Gastrocnemius medialis (tissue), 4 donors: Measurements from ENCODE around the gene PFN1. TPM values are rescaled to one million over a fixed set of nuclear protein-coding genes. Genes with fewer than 3 reads are reported as not detected.

Experiments
- ATAC-seq, 2 donors: fragments of 150-250 bp; one replicate each; pipeline ENCODE4 v1.9.1; 2016
- DNase-seq, 2 donors: peaks; one replicate each; pipeline ENCODE4 v3.0.0-alpha.2; 2019
- H3K27ac ChIP-seq, 4 donors: fragments of 200-600 bp; sonication (generic); 1 replicate in 1 of 4; 2 replicates in 3 of 4; pipeline ENCODE4 v1.5.1; 2016 to 2018; ENCODE audit warnings: mild to moderate bottlenecking in 2 of 4, moderate library complexity in 1 of 4
- H3K27me3 ChIP-seq, 3 donors: fragments of 200-600 bp; sonication (generic) in 2 of 3; 1 replicate in 1 of 3; 2 replicates in 2 of 3; pipeline versions ENCODE4 v1.5.1 to v1.6.0; 2016 to 2019; ENCODE audit warnings: mild to moderate bottlenecking in 1 of 3, moderate library complexity in 1 of 3
- H3K36me3 ChIP-seq, 2 donors: fragments of 200-600 bp; sonication (generic) in 1 of 2; one replicate each; pipeline ENCODE4 v1.5.1; 2017 to 2018
- H3K4me1 ChIP-seq, 2 donors: fragments of 200-600 bp; sonication (generic) in 1 of 2; one replicate each; pipeline ENCODE4 v1.5.1; 2016 to 2017; ENCODE audit warnings: mild to moderate bottlenecking in 2 of 2
- H3K4me3 ChIP-seq, 4 donors: fragments of 200-600 bp; sonication (generic) in 3 of 4; 1 replicate in 1 of 4; 2 replicates in 3 of 4; pipeline ENCODE4 v1.5.1; 2016 to 2019; ENCODE audit warnings: mild to moderate bottlenecking in 2 of 4
- H3K9me3 ChIP-seq, 3 donors: fragments of 200-600 bp; sonication (generic) in 2 of 3; 1 replicate in 1 of 3; 2 replicates in 2 of 3; pipeline ENCODE4 v1.5.1; 2016 to 2019
- CTCF ChIP-seq, 5 experiments: fragments of 450-650 bp in 3 of 5; fragments of 200-600 bp in 2 of 5; sonication (generic) in 2 of 5; IDR thresholded peaks in 4 of 5; conservative IDR thresholded peaks in 1 of 5; 1 replicate in 4 of 5; 2 replicates in 1 of 5; pipeline ENCODE4 v1.5.1; 2016 to 2019; ENCODE audit warnings: antibody characterized with exemption in 5 of 5, mild to moderate bottlenecking in 3 of 5, moderate library complexity in 3 of 5
- POLR2A ChIP-seq, 2 donors: fragments of 450-650 bp; IDR thresholded peaks; one replicate each; pipeline ENCODE4 v1.6.1; 2017; ENCODE audit warnings: antibody characterized with exemption in 2 of 2, mild to moderate bottlenecking in 2 of 2, moderate library complexity in 2 of 2
- in situ Hi-C, 4 donors: fragments of 200-750 bp; cut with MboI; loops; one replicate each; pipeline versions ENCODE4 v1.15.0 to v1.8.0; 2017; ENCODE audit warnings: low sequenced_read_pairs in 4 of 4
- intact Hi-C: fragments of 100-400 bp; cut with DNase I; formaldehyde crosslinking; loops from one replicate; pipeline ENCODE4 v1.15.1; 2023; ENCODE audit warnings: low total_unique reads
- total RNA-seq, 4 donors: library from RNA; depleted of rRNA; stranded (reverse); fragments of >200 nt; gene quantifications; one replicate each; pipeline versions ENCODE4 v1.1.0 to v1.2.3, GENCODE V29; 2016

The PFN1 gene
- total RNA-seq, 4 donors from 2014 or later = 304 to 750 (median 599) TPM

GRCh38 chr17:4986951-4987766 is 38.8 kb upstream of the PFN1 start, which contains the start of gene CAMTA2:
TSS of gene CAMTA2 (minus strand) at chr17:4987675. CDS start at chr17:4986222, 1,453 bp downstream.
- ATAC-seq = peak; percentile 92
- no peaks in the 10 kb centered on the region for H3K9me3 ChIP-seq
- intact Hi-C loops = loop anchor here (1.0 to 2.0 kb wide), 3 partner anchors 20 to 78 kb away; partner anchors contain the start of genes RNF167, SLC25A11 and SPAG7
- H3K27ac ChIP-seq = peak within 1 kb of the TSS; percentile 88 to 98 (median 96)
- DNase-seq = peak; percentile 84 to 90
- in situ Hi-C loops = loop anchor here (5.0 to 10.0 kb wide), 3 partner anchors 72 to 78 kb away; no protein-coding TSS in a partner anchor
- H3K4me3 ChIP-seq = peak within 1 kb of the TSS; percentile 76 to 100 (median 94)
- H3K27me3 ChIP-seq = no peaks in the 10 kb centered on the region
- peaks cover 0 to 22% of the 10 kb centered on the region in 2 donors for H3K36me3 ChIP-seq
- H3K4me1 ChIP-seq = peaks cover 17 to 20% of the 10 kb centered on the region in 2 donors
- TF ChIP-seq CTCF (IDR thresholded peaks at IDR 0.05 in 4 of 5, conservative IDR thresholded peaks at IDR 0.05 in 1 of 5) = peak; percentile 80 to 96 (median 94)
- peak; percentile 89 to 91 for TF ChIP-seq POLR2A (IDR thresholded peaks at IDR 0.05)

- intact Hi-C loops (loop anchor here (2.0 kb wide), 1 partner anchor 46 kb away; the partner anchor contains the start of genes RNF167 and SLC25A11), in situ Hi-C loops (loop anchor here (5.0 to 10.0 kb wide), 3 partner anchors 72 to 78 kb away; no protein-coding TSS in a partner anchor)
- DNase-seq (no peak), ATAC-seq (peak in 1 of 2 donors; percentile 4)
- H3K27ac ChIP-seq = peak overlapping the region; percentile 88 to 98 (median 96)
- TF ChIP-seq POLR2A (IDR thresholded peaks at IDR 0.05) = no peak
- no peak for TF ChIP-seq CTCF (IDR thresholded peaks at IDR 0.05 in 4 of 5, conservative IDR thresholded peaks at IDR 0.05 in 1 of 5)
- peak overlapping the region; percentile 76 to 100 (median 94) for H3K4me3 ChIP-seq
- peaks cover 17 to 20% of the 10 kb centered on the region in 2 donors for H3K4me1 ChIP-seq
- H3K9me3 ChIP-seq = no peaks in the 10 kb centered on the region
- H3K36me3 ChIP-seq = peaks cover 0 to 30% of the 10 kb centered on the region in 2 donors
- no peaks in the 10 kb centered on the region for H3K27me3 ChIP-seq
Observed at GRCh38 chr17:4986403-4986802, 38.1 kb upstream of the PFN1 start.

DNA sequence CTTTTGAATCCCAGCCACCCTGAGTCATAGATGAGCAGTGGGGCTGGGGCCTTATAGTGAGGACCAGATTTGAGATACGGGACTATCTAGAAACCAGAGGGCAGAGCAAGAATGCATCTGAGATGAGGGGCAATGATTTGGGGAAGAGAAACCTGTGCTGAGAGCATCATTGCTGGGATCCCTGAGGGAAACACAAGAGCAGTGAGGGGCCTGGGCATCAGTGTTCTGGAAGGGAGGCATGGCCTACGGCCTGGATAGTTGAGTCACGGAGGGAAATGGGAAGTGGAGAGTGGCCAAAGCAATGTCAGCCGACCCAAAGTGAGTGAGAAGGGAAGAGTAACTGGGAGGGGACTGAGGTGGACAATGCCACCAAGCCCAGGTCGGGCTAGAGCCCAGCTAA is 34.0 kb upstream of the PFN1 start:
- Histone ChIP-seq H3K27me3 (no peaks in the 10 kb centered on the region), H3K4me1 (peaks cover 13 to 14% of the 10 kb centered on the region in 2 donors), H3K36me3 (peaks cover 0 to 68% of the 10 kb centered on the region in 2 donors), H3K9me3 (no peaks in the 10 kb centered on the region), H3K27ac (no peak overlapping the region), H3K4me3 (no peak overlapping the region)
- ATAC-seq = no peak
- DNase-seq = no peak
- in situ Hi-C loops = loop anchor here (5.0 to 10.0 kb wide), 4 partner anchors 45 to 82 kb away; no protein-coding TSS in a partner anchor
- intact Hi-C loops = no loop called here
- TF ChIP-seq POLR2A (IDR thresholded peaks at IDR 0.05) (no peak), CTCF (IDR thresholded peaks at IDR 0.05 in 4 of 5, conservative IDR thresholded peaks at IDR 0.05 in 1 of 5) (no peak)

DNA sequence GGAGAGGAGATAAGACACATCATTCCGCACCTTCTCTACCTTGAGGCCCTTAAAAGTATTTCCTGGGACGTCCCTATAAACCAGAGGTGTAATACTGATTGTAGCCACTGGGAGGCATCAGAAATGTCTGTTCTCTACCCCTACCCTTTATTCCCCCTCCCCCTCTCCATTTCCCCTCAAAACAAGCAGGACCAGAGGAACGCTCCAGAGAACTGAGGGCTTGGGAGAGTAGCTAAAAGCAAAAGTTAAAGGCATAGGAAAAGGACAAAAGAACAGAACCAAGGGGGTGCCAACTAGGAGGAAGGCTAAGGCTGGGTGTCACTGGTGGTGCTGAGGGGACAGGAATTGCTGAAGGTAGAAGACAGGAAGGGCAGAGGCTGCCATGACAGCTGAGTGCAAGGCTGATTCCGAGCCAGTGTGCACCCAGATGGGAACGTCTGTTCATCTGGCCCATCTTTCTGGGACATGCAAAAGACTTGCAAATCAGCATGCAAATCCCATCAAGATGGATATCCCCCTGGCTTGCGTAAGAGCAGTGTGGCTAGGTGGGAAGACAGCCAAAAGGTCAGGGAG is 32.4 kb upstream of the PFN1 start:
- ATAC-seq = peak; percentile 65 to 67
- DNase-seq = no peak
- peaks cover 5% of the 10 kb centered on the region in 2 donors for H3K4me1 ChIP-seq
- H3K9me3 ChIP-seq = no peaks in the 10 kb centered on the region
- intact Hi-C loops = loop anchor here (1.0 kb wide), 1 partner anchor 82 kb away; no protein-coding TSS in a partner anchor
- no peaks in the 10 kb centered on the region for H3K27me3 ChIP-seq
- in situ Hi-C loops = loop anchor here (5.0 to 10.0 kb wide), 4 partner anchors 43 to 84 kb away; no protein-coding TSS in a partner anchor
- peaks cover 0 to 82% of the 10 kb centered on the region in 2 donors for H3K36me3 ChIP-seq
- H3K27ac ChIP-seq = peak overlapping the region in 1 of 4 donors; percentile 43
- TF ChIP-seq CTCF (IDR thresholded peaks at IDR 0.05 in 4 of 5, conservative IDR thresholded peaks at IDR 0.05 in 1 of 5) = peak; percentile 75 to 88 (median 85)
- TF ChIP-seq POLR2A (IDR thresholded peaks at IDR 0.05) = no peak
- no peak overlapping the region for H3K4me3 ChIP-seq
